Left lung (tissue), 10 donors: ENCODE data around the gene ME3. TPM values are rescaled to one million over a fixed set of nuclear protein-coding genes. Genes with fewer than 3 reads are reported as not detected.
"Not testable (repeated sequence)": the region's sequence is repeated elsewhere in the genome, so short reads cannot be mapped to it uniquely, and the experiment has no call there.

Source experiments
- ATAC-seq: fragments of 200-7000 bp; cut with Tn5 transposase; one replicate; pipeline ENCODE4 v1.9.1; 2020; ENCODE audit warnings: moderate library complexity
- DNase-seq, 4 donors: peaks; one replicate each; pipeline ENCODE4 v3.0.0-alpha.2; 2013 to 2020
- H3K27ac ChIP-seq, 2 donors: fragments of 200-600 bp; sonication (generic) in 1 of 2; one replicate each; pipeline versions ENCODE4 v1.5.0 to v1.8.0; 2020 to 2021
- H3K27me3 ChIP-seq, 2 donors: fragments of 200-600 bp; sonication (generic) in 1 of 2; one replicate each; pipeline versions ENCODE4 v1.5.0 to v1.8.0; 2020 to 2021
- H3K36me3 ChIP-seq, 2 donors: fragments of 200-600 bp; sonication (generic) in 1 of 2; one replicate each; pipeline versions ENCODE4 v1.5.0 to v1.8.0; 2020 to 2021
- H3K4me1 ChIP-seq, 2 donors: fragments of 200-600 bp; one replicate each; pipeline ENCODE4 v1.8.0; 2021
- H3K4me3 ChIP-seq, 2 donors: fragments of 200-600 bp; sonication (generic) in 1 of 2; one replicate each; pipeline versions ENCODE4 v1.5.0 to v1.8.0; 2020 to 2021; ENCODE audit warnings: mild to moderate bottlenecking in 1 of 2
- H3K9me3 ChIP-seq, 2 donors: fragments of 200-600 bp; sonication (generic) in 1 of 2; one replicate each; pipeline versions ENCODE4 v1.5.0 to v1.8.0; 2020 to 2021
- intact Hi-C, 2 donors: fragments of 100-400 bp; cut with DNase I; formaldehyde crosslinking; loops; one replicate each; pipeline versions ENCODE4 v1.11.2 to v1.14.2; 2022
- polyA plus RNA-seq, 6 donors: library from polyadenylated mRNA; unstranded; fragments of 120-200 nt; gene quantifications; one replicate each; pipeline ENCODE4 v1.2.1, GENCODE V29; 2013; ENCODE audit not compliant: insufficient read length in 6 of 6
- total RNA-seq, 2 donors: library from RNA; stranded (reverse); fragmentation: NEBNext Ultra II Directional; extraction: Animal tissue kit (Norgen Biotek cat#: 25700); gene quantifications; one replicate each; pipeline ENCODE4 v1.2.1, GENCODE V29; 2021
- TF ChIP-seq, protein P1 (sequence below), 2 donors: fragments of 200-600 bp; sonication (generic) in 1 of 2; IDR thresholded peaks; one replicate each; pipeline versions ENCODE4 v1.5.0 to v1.8.0; 2021; ENCODE audit warnings: antibody characterized with exemption in 2 of 2
- donor health status: DM: no; HTN: yes; CAD: no.
- donor health status: DM: no; HTN: no; CAD: no.

The ME3 gene
- total and polyA plus RNA-seq, 8 donors: 21.6 to 44.6 (median 30.5) TPM

DNA sequence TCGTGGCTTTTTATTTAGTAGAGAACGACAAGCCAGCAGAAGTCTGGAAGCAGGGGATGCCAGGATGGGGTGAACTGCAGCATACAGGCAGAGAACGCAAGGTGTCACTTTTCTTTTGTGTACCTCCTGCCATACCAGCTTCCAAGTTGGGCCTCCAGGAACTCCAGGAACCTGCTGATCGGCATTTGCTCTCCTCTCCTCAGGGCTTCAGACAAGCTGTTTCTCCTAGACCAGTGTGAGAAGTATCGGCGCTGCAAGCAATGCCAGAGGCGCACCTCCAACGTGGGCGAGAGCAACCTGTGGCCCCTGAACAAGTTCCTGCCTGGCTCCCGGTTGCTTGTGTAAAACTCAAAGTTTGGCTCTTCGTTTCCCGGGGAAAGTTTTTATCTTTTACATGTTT, 250.0 kb downstream of the ME3 start:
- intact Hi-C loops: no loop called here
- Histone ChIP-seq H3K27ac (no peak overlapping the region), H3K4me3 (no peak overlapping the region), H3K27me3 (no peaks in the 10 kb centered on the region), H3K4me1 (no peaks in the 10 kb centered on the region), H3K9me3 (peaks cover 0 to 12% of the 10 kb centered on the region in 2 donors), H3K36me3 (no peaks in the 10 kb centered on the region)
- ATAC-seq (no peak), DNase-seq (no peak)
- TF ChIP-seq, protein P1, sequence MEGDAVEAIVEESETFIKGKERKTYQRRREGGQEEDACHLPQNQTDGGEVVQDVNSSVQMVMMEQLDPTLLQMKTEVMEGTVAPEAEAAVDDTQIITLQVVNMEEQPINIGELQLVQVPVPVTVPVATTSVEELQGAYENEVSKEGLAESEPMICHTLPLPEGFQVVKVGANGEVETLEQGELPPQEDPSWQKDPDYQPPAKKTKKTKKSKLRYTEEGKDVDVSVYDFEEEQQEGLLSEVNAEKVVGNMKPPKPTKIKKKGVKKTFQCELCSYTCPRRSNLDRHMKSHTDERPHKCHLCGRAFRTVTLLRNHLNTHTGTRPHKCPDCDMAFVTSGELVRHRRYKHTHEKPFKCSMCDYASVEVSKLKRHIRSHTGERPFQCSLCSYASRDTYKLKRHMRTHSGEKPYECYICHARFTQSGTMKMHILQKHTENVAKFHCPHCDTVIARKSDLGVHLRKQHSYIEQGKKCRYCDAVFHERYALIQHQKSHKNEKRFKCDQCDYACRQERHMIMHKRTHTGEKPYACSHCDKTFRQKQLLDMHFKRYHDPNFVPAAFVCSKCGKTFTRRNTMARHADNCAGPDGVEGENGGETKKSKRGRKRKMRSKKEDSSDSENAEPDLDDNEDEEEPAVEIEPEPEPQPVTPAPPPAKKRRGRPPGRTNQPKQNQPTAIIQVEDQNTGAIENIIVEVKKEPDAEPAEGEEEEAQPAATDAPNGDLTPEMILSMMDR (IDR thresholded peaks at IDR 0.05): no peak

DNA sequence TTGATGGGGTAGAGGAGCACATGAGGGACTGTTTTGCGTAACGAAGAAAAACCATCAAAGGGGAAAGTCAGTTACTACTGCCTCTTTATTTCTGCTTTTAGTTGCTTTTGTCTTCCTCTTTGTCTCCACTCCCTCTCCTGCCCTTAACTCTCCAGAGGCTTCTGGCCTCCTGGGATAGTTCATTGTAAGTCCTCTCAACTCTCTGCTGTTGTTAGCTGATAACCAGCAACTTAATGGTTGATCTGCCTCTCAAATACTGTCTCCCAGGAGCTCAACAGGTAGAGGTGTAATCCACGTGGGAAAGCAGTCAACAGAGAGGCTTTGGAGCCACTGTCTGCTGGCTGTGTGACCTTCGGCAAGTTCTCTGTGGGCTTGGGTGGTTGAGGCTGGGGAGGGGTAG, 250.5 kb downstream of the ME3 start:
- no peaks in the 10 kb centered on the region for H3K36me3 ChIP-seq
- DNase-seq (no peak), ATAC-seq (no peak)
- H3K27ac ChIP-seq: no peak overlapping the region
- TF ChIP-seq, protein P1 (IDR thresholded peaks at IDR 0.05): no peak
- intact Hi-C loops: no loop called here
- peaks cover 0 to 7% of the 10 kb centered on the region in 2 donors for H3K9me3 ChIP-seq
- H3K4me1 ChIP-seq: no peaks in the 10 kb centered on the region
- H3K4me3 ChIP-seq: no peak overlapping the region
- no peaks in the 10 kb centered on the region for H3K27me3 ChIP-seq

DNA sequence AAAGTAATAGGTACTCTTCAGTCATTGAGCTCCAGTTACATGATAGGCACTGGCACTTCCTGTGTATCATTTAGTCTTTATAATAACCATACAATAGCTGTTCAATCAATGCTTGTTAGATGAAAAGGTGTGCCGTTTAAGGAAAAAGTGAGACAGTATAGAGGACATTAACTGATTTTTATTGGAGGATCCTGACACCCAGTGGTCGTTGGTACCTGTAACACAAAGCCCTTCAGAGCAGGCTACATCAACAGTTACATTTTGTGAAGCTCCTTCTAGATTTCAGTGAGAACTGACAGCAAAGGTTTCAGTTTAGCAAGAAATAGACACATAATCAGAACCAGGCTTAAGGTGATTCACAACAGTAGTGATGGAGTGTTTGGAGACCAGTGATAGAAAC, 253.5 kb downstream of the ME3 start:
- TF ChIP-seq, protein P1 (IDR thresholded peaks at IDR 0.05): no peak
- Histone ChIP-seq H3K27me3 (no peaks in the 10 kb centered on the region), H3K4me1 (no peaks in the 10 kb centered on the region), H3K27ac (no peak overlapping the region), H3K36me3 (no peaks in the 10 kb centered on the region), H3K9me3 (no peaks in the 10 kb centered on the region), H3K4me3 (no peak overlapping the region)
- no peak for DNase-seq
- intact Hi-C loops: no loop called here
- no peak for ATAC-seq

DNA sequence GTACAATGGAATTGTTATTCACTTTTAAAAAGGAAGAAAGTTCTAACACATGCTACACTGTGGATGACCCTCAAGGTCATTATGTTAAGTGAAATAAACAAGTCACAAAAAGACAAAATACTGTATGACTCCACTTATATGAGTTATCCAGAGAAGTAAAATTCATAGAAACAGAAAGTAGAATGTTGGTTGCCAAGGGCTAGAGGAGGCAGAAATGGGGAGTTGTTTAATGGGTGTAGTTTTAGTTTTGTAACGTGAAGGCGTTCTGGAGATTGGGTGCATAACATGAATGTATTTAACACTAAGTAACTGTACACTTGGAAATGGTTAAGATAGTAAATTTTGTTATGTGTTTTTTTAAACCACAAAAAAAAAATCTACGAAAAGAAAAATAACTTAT, 253.9 kb downstream of the ME3 start:
- Histone ChIP-seq H3K27me3 (no peaks in the 10 kb centered on the region), H3K4me1 (no peaks in the 10 kb centered on the region), H3K4me3 (no peak overlapping the region), H3K36me3 (no peaks in the 10 kb centered on the region), H3K27ac (no peak overlapping the region), H3K9me3 (no peaks in the 10 kb centered on the region)
- no peak for DNase-seq
- TF ChIP-seq, protein P1 (IDR thresholded peaks at IDR 0.05): no peak
- intact Hi-C loops: no loop called here
- ATAC-seq: no peak

DNA sequence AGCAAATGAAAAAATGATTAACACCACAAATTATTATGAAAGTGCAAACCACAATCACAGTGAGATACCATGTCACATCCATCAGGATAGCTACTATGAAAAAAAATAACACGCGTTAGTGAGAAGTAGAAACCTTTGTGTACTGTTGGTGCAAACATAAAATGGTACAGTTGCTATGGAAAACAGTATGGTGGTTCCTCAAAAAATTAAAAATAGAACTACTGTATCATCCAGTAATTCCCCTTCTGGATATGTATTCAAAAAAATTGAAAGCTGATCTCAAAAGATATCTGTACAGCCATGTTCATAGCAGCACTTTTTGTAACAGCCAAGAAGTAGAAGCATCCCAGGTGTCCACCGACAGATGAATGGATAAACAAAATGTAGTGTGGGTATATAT, 254.3 kb downstream of the ME3 start:
- ATAC-seq: no peak
- H3K4me1 ChIP-seq: no peaks in the 10 kb centered on the region
- intact Hi-C loops: no loop called here

DNA sequence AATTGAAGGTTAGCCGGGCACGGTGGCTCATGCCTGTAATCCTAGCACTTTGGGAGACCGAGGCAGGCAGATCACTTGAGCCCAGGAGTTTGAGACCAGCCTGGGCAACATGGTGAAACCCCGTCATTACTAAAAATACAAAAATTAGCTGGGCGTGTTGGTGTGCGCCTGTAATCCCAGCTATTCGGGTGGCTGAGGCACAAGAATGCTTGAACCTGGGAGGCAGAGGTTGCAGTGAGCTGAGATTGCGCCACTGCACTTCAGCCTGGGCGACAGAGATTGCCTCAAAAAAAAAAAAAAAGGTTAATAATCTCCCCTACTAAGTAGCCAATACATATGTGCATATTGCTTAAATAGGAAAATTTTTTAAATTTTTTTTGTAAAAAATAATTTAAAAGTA, 255.5 kb downstream of the ME3 start:
- H3K4me1 ChIP-seq, H3K27ac ChIP-seq, DNase-seq, H3K4me3 ChIP-seq, H3K9me3 ChIP-seq, intact Hi-C loops, H3K36me3 ChIP-seq, ATAC-seq, H3K27me3 ChIP-seq: not testable (repeated sequence)

More for the DNA sequence above, 254.3 kb downstream of the ME3 start:
- DNase-seq: no peak
- Histone ChIP-seq H3K36me3 (no peaks in the 10 kb centered on the region), H3K9me3 (no peaks in the 10 kb centered on the region), H3K27ac (no peak overlapping the region), H3K4me3 (no peak overlapping the region), H3K27me3 (no peaks in the 10 kb centered on the region)
- TF ChIP-seq, protein P1 (IDR thresholded peaks at IDR 0.05): no peak
